Measurements from ENCODE around the gene SENP3.
A peak's percentile ranks its signal among the peaks of the same experiment; 100 is the strongest.

SENP3 gene

GRCh38 chr17:7577327-7578199, 15.8 kb downstream of the SENP3 start:
- no peak for DNase-seq

- DNase-seq = peak; percentile 34
These were observed 17.5 kb downstream of the SENP3 start, which contains the start of gene CD68 for GRCh38 chr17:7579001-7579833. TSS of gene CD68 (plus strand) at chr17:7579638. CDS start at chr17:7579678, 40 bp downstream.

- DNase-seq = no peak
These were observed 18.3 kb downstream of the SENP3 start for GRCh38 chr17:7579834-7580603.

GRCh38 chr17:7580604-7581575, 19.2 kb downstream of the SENP3 start:
- DNase-seq = no peak

GRCh38 chr17:7582396-7583252, 20.9 kb downstream of the SENP3 start:
- no peak for DNase-seq

- DNase-seq = peak; percentile 96
These were observed 21.8 kb downstream of the SENP3 start, which contains the start of gene MPDU1 for GRCh38 chr17:7583253-7584109. TSS of gene MPDU1 (plus strand) at chr17:7583852. CDS start at chr17:7583863, 11 bp downstream.

- no peak for DNase-seq
These were observed 25.1 kb downstream of the SENP3 start for GRCh38 chr17:7586673-7587419.

GRCh38 chr17:7587420-7588151, 25.9 kb downstream of the SENP3 start:
- no peak for DNase-seq

GRCh38 chr17:7588553-7589203, 27.0 kb downstream of the SENP3 start:
- DNase-seq = no peak

GRCh38 chr17:7589204-7589868, 27.6 kb downstream of the SENP3 start:
- DNase-seq = peak; percentile 51

GRCh38 chr17:7589891-7590691, 28.4 kb downstream of the SENP3 start, which contains the start of gene SOX15:
TSS of gene SOX15 (minus strand) at chr17:7590094. CDS start at chr17:7589676, 418 bp downstream.
- no peak for DNase-seq

GRCh38 chr17:7590743-7591142, 29.0 kb downstream of the SENP3 start:
- DNase-seq = no peak

GRCh38 chr17:7591596-7591995, 29.9 kb downstream of the SENP3 start:
- no peak for DNase-seq

GRCh38 chr17:7592422-7593021, 30.8 kb downstream of the SENP3 start:
- no peak for DNase-seq

- no peak for DNase-seq
These were observed 31.6 kb downstream of the SENP3 start for GRCh38 chr17:7593296-7593695.

All from central memory CD4-positive, alpha-beta T cell (primary cell).